HFFc6 (cell line): ENCODE data around the gene GALR2. TPM values are rescaled to one million over a fixed set of nuclear protein-coding genes. Genes with fewer than 3 reads are reported as not detected.
A peak's percentile ranks its signal among the peaks of the same experiment; 100 is the strongest.

Experiments
- DNase-seq: peaks from one replicate; pipeline ENCODE4 v3.0.0-alpha.2; 2018
- H3K27ac Mint-ChIP-seq: 2 replicates; pipeline ENCODE4 v1.8.0; 2020; ENCODE audit warnings: mild to moderate bottlenecking, mixed read lengths
- H3K27me3 Mint-ChIP-seq: 2 replicates; pipeline ENCODE4 v1.8.0; 2021; ENCODE audit warnings: mild to moderate bottlenecking, moderate library complexity, mixed read lengths; ENCODE audit not compliant: insufficient read depth
- H3K36me3 Mint-ChIP-seq: 2 replicates; pipeline ENCODE4 v1.8.0; 2021; ENCODE audit warnings: low read depth, mixed read lengths
- H3K4me1 Mint-ChIP-seq: 2 replicates; pipeline ENCODE4 v1.8.0; 2020; ENCODE audit warnings: low read depth, mixed read lengths
- H3K4me3 Mint-ChIP-seq: 2 replicates; pipeline ENCODE4 v1.8.0; 2020; ENCODE audit warnings: mild to moderate bottlenecking, moderate library complexity, mixed read lengths
- H3K9me3 Mint-ChIP-seq: 2 replicates; pipeline ENCODE4 v1.8.0; 2020; ENCODE audit warnings: mild to moderate bottlenecking, mixed read lengths
- CTCF ChIP-seq: fragments of 200-600 bp; sonication (generic); IDR thresholded peaks from 2 replicates; pipeline ENCODE4 v1.5.0; 2021; ENCODE audit warnings: antibody characterized with exemption, mild to moderate bottlenecking
- long read RNA-seq: library from polyadenylated mRNA; unstranded; transcript quantifications from one replicate; pipeline ENCODE4 v2.0.0, GENCODE V29; 2019
- total RNA-seq, 6 experiments: library from RNA; stranded (reverse); fragmentation: NEBNext Ultra II Directional; extraction: Animal tissue kit (Norgen Biotek cat#: 25700); gene quantifications; 2 replicates in 1 of 6; 3 replicates in 5 of 6; pipeline ENCODE4 v1.2.3, GENCODE V29; 2021

Gene GALR2
- total RNA-seq: under 1 TPM in 5 of 6 experiments, not detected in 1; 0.14 to 0.33 (median 0.15) TPM
- long read RNA-seq: 0 reads

- peaks cover 8% of the 10 kb centered on the region for H3K36me3 Mint-ChIP-seq
- TF ChIP-seq CTCF: no peak
- peaks cover 26% of the 10 kb centered on the region for H3K4me1 Mint-ChIP-seq
- H3K9me3 Mint-ChIP-seq: no peaks in the 10 kb centered on the region
- no peak within 1 kb of the TSS for H3K4me3 Mint-ChIP-seq
- no peak for DNase-seq
- peaks cover 50% of the 10 kb centered on the region for H3K27me3 Mint-ChIP-seq
- H3K27ac Mint-ChIP-seq: no peak within 1 kb of the TSS
These were observed at the start of gene GALR2 for GRCh38 chr17:76074390-76075363. GALR2 (plus strand) TSS chr17:76074781; CDS start chr17:76074884, 103 bp downstream.

- H3K4me1 Mint-ChIP-seq: peaks cover 9% of the 10 kb centered on the region
- TF ChIP-seq CTCF: no peak
- no peaks in the 10 kb centered on the region for H3K9me3 Mint-ChIP-seq
- no peaks in the 10 kb centered on the region for H3K36me3 Mint-ChIP-seq
- peaks cover 10% of the 10 kb centered on the region for H3K27me3 Mint-ChIP-seq
- no peak overlapping the region for H3K4me3 Mint-ChIP-seq
- no peak for DNase-seq
- H3K27ac Mint-ChIP-seq: no peak overlapping the region
These were observed 49.3 kb upstream of the GALR2 start for GRCh38 chr17:76025294-76025693.

- Mint-ChIP-seq H3K36me3 (no peaks in the 10 kb centered on the region), H3K4me1 (peaks cover 9% of the 10 kb centered on the region), H3K4me3 (no peak overlapping the region), H3K9me3 (no peaks in the 10 kb centered on the region), H3K27me3 (peaks cover 8% of the 10 kb centered on the region), H3K27ac (no peak overlapping the region)
- DNase-seq: no peak
- TF ChIP-seq CTCF: no peak
These were observed 47.8 kb upstream of the GALR2 start for GRCh38 chr17:76026714-76027158.

GRCh38 chr17:76027159-76027839 lies 47.3 kb upstream of the GALR2 start, which contains the start of gene EVPL:
EVPL (minus strand) TSS chr17:76027306; CDS start chr17:76027198, 108 bp downstream.
- Mint-ChIP-seq H3K4me1 (peaks cover 9% of the 10 kb centered on the region), H3K27me3 (peaks cover 7% of the 10 kb centered on the region), H3K27ac (no peak within 1 kb of the TSS), H3K36me3 (no peaks in the 10 kb centered on the region), H3K4me3 (no peak within 1 kb of the TSS), H3K9me3 (no peaks in the 10 kb centered on the region)
- no peak for DNase-seq
- TF ChIP-seq CTCF: no peak

- Mint-ChIP-seq H3K27me3 (peaks cover 2% of the 10 kb centered on the region; the same call in 1 of the 2 replicates), H3K4me1 (peaks cover 9% of the 10 kb centered on the region), H3K4me3 (no peak overlapping the region), H3K36me3 (no peaks in the 10 kb centered on the region), H3K27ac (no peak overlapping the region), H3K9me3 (no peaks in the 10 kb centered on the region)
- no peak for DNase-seq
- peak; percentile 27; the same call in 1 of the 2 replicates for TF ChIP-seq CTCF
These were observed 42.4 kb upstream of the GALR2 start for GRCh38 chr17:76032073-76032779.
